Embryonic facial prominence (tissue), 1 donor: ENCODE measurements around the gene IFFO2.

Experiments
- DNase-seq: peaks from one replicate; pipeline ENCODE4 v3.0.0-alpha.2; 2016; ENCODE audit errors: extremely low spot score

IFFO2 gene

GRCh38 chr1:18936814-18937481, 19.5 kb downstream of the IFFO2 start:
- no peak for DNase-seq

- no peak for DNase-seq
These were observed 20.0 kb downstream of the IFFO2 start for GRCh38 chr1:18936471-18936813.

GRCh38 chr1:18934205-18935000, 22.1 kb downstream of the IFFO2 start:
- no peak for DNase-seq

GRCh38 chr1:18932879-18933278, 23.6 kb downstream of the IFFO2 start:
- DNase-seq = no peak

GRCh38 chr1:18932387-18932786, 24.1 kb downstream of the IFFO2 start:
- DNase-seq = no peak

- DNase-seq = no peak
These were observed 24.7 kb downstream of the IFFO2 start for GRCh38 chr1:18931730-18932129.

- DNase-seq = no peak
These were observed 26.8 kb downstream of the IFFO2 start for GRCh38 chr1:18929686-18930085.

- no peak for DNase-seq
These were observed 27.5 kb downstream of the IFFO2 start for GRCh38 chr1:18928985-18929384.

- no peak for DNase-seq
These were observed 28.1 kb downstream of the IFFO2 start for GRCh38 chr1:18928406-18928805.

GRCh38 chr1:18927654-18928272, 28.7 kb downstream of the IFFO2 start:
- no peak for DNase-seq

- DNase-seq = no peak
These were observed 29.3 kb downstream of the IFFO2 start for GRCh38 chr1:18927082-18927653.

- DNase-seq = no peak
These were observed 30.0 kb downstream of the IFFO2 start for GRCh38 chr1:18926315-18927081.

GRCh38 chr1:18925279-18925678, 31.2 kb downstream of the IFFO2 start:
- DNase-seq = no peak

GRCh38 chr1:18924221-18924691, 32.2 kb downstream of the IFFO2 start:
- DNase-seq = no peak

- no peak for DNase-seq
These were observed 32.7 kb downstream of the IFFO2 start for GRCh38 chr1:18923756-18924211.

- no peak for DNase-seq
These were observed 33.4 kb downstream of the IFFO2 start for GRCh38 chr1:18922848-18923755.

GRCh38 chr1:18922319-18922726, 34.2 kb downstream of the IFFO2 start:
- peak; percentile 71 for DNase-seq

GRCh38 chr1:18921516-18922251, 34.8 kb downstream of the IFFO2 start:
- no peak for DNase-seq

- DNase-seq = no peak
These were observed 35.5 kb downstream of the IFFO2 start for GRCh38 chr1:18920931-18921330.

GRCh38 chr1:18919956-18920355, 36.5 kb downstream of the IFFO2 start:
- DNase-seq = no peak
